Spinal cord (tissue), 10 donors: ENCODE measurements around the gene DHX15. TPM values are rescaled to one million over a fixed set of nuclear protein-coding genes. Genes with fewer than 3 reads are reported as not detected.

Experiments
- DNase-seq, 6 donors: peaks; one replicate each; pipeline versions ENCODE4 v3.0.0 to v3.0.0-alpha.2; 2013 to 2015; ENCODE audit warnings: low spot score in 6 of 6, low read depth in 4 of 6
- H3K27ac ChIP-seq: one replicate; pipeline ENCODE4 v1.5.1; 2013; ENCODE audit warnings: low read depth, low read length, control low read depth
- H3K27me3 ChIP-seq: one replicate; pipeline ENCODE4 v1.6.1; 2013; ENCODE audit warnings: low read length; ENCODE audit not compliant: control insufficient read depth, insufficient read depth
- H3K36me3 ChIP-seq: one replicate; pipeline ENCODE4 v1.6.1; 2013; ENCODE audit warnings: low read length; ENCODE audit not compliant: control insufficient read depth, insufficient read depth
- H3K4me1 ChIP-seq: one replicate; pipeline ENCODE4 v1.6.1; 2013; ENCODE audit warnings: low read length; ENCODE audit not compliant: control insufficient read depth, insufficient read depth
- H3K4me3 ChIP-seq: one replicate; pipeline ENCODE4 v1.5.1; 2013; ENCODE audit warnings: low read depth, low read length, control low read depth
- H3K9me3 ChIP-seq: one replicate; pipeline ENCODE4 v1.6.1; 2013; ENCODE audit warnings: low read length; ENCODE audit not compliant: control insufficient read depth, insufficient read depth
- WGBS: methylation state at CpG from one replicate; pipeline ENCODE4 v1.1.5; 2013; ENCODE audit warnings: missing lambda C conversion rate; ENCODE audit not compliant: insufficient coverage; 5-methylcytosine and 5-hydroxymethylcytosine counted together
- polyA plus RNA-seq, 2 donors: library from polyadenylated mRNA; unstranded; fragments of 120-200 nt; gene quantifications; one replicate each; pipeline ENCODE4 v1.2.1, GENCODE V29; 2013; ENCODE audit not compliant: insufficient read length in 2 of 2
- total RNA-seq, 2 donors: library from RNA; depleted of rRNA in 1 of 2; stranded (reverse); fragments of 120-200 nt in 1 of 2; fragments of >200 nt in 1 of 2; gene quantifications; one replicate each; pipeline versions ENCODE4 v1.2.3 to v1.2.4, GENCODE V29; 2013 to 2014
- donor health status: healthy.

The DHX15 gene
- total and polyA plus RNA-seq, 4 donors = 115 to 197 (median 137) TPM

- DNase-seq = no peak
- WGBS = 60% methylated on average over 1 of the region's 1 CpG
- Histone ChIP-seq H3K27me3 (no peaks in the 10 kb centered on the region), H3K36me3 (peaks cover 7% of the 10 kb centered on the region), H3K9me3 (no peaks in the 10 kb centered on the region), H3K4me3 (no peak overlapping the region), H3K27ac (no peak overlapping the region), H3K4me1 (no peaks in the 10 kb centered on the region)
Observed at GRCh38 chr4:24570172-24570571, 14.2 kb downstream of the DHX15 start.

GRCh38 chr4:24569662-24570061 lies 14.7 kb downstream of the DHX15 start:
- Histone ChIP-seq H3K4me3 (no peak overlapping the region), H3K36me3 (peaks cover 7% of the 10 kb centered on the region), H3K27me3 (no peaks in the 10 kb centered on the region), H3K9me3 (no peaks in the 10 kb centered on the region), H3K4me1 (no peaks in the 10 kb centered on the region), H3K27ac (no peak overlapping the region)
- no peak for DNase-seq
- WGBS = 71% methylated on average over 1 of the region's 2 CpGs

- no peak for DNase-seq
- H3K4me1 ChIP-seq = no peaks in the 10 kb centered on the region
- no peak overlapping the region for H3K27ac ChIP-seq
- no peak overlapping the region for H3K4me3 ChIP-seq
- peaks cover 6% of the 10 kb centered on the region for H3K36me3 ChIP-seq
- no peaks in the 10 kb centered on the region for H3K9me3 ChIP-seq
- H3K27me3 ChIP-seq = no peaks in the 10 kb centered on the region
Observed at GRCh38 chr4:24568425-24568824, 15.9 kb downstream of the DHX15 start.

- DNase-seq = no peak
- Histone ChIP-seq H3K27me3 (no peaks in the 10 kb centered on the region), H3K4me1 (no peaks in the 10 kb centered on the region), H3K4me3 (no peak overlapping the region), H3K36me3 (peaks cover 9% of the 10 kb centered on the region), H3K27ac (no peak overlapping the region), H3K9me3 (no peaks in the 10 kb centered on the region)
Observed at GRCh38 chr4:24565054-24565453, 19.3 kb downstream of the DHX15 start.

GRCh38 chr4:24564488-24564887 lies 19.9 kb downstream of the DHX15 start:
- no CpG with 5 or more reads among the region's 2 CpGs for WGBS
- no peaks in the 10 kb centered on the region for H3K9me3 ChIP-seq
- no peak overlapping the region for H3K4me3 ChIP-seq
- H3K27me3 ChIP-seq = no peaks in the 10 kb centered on the region
- H3K27ac ChIP-seq = no peak overlapping the region
- H3K4me1 ChIP-seq = no peaks in the 10 kb centered on the region
- peaks cover 9% of the 10 kb centered on the region for H3K36me3 ChIP-seq
- no peak for DNase-seq

GRCh38 chr4:24561438-24562139 lies 22.8 kb downstream of the DHX15 start:
- Histone ChIP-seq H3K36me3 (peaks cover 6% of the 10 kb centered on the region), H3K9me3 (no peaks in the 10 kb centered on the region), H3K27me3 (no peaks in the 10 kb centered on the region), H3K4me1 (no peaks in the 10 kb centered on the region), H3K4me3 (no peak overlapping the region), H3K27ac (no peak overlapping the region)
- no peak for DNase-seq
- WGBS = 97% methylated on average over 6 of the region's 8 CpGs

GRCh38 chr4:24560868-24561368 lies 23.4 kb downstream of the DHX15 start:
- no peak overlapping the region for H3K4me3 ChIP-seq
- no CpG with 5 or more reads among the region's 3 CpGs for WGBS
- H3K27me3 ChIP-seq = no peaks in the 10 kb centered on the region
- no peaks in the 10 kb centered on the region for H3K9me3 ChIP-seq
- H3K27ac ChIP-seq = no peak overlapping the region
- peaks cover 6% of the 10 kb centered on the region for H3K36me3 ChIP-seq
- H3K4me1 ChIP-seq = no peaks in the 10 kb centered on the region
- DNase-seq = peak in 2 of 6 donors; percentile 15 to 31

- H3K27me3 ChIP-seq = no peaks in the 10 kb centered on the region
- H3K27ac ChIP-seq = no peak overlapping the region
- DNase-seq = no peak
- H3K4me3 ChIP-seq = no peak overlapping the region
- WGBS = no CpG with 5 or more reads among the region's 2 CpGs
- no peaks in the 10 kb centered on the region for H3K4me1 ChIP-seq
- H3K36me3 ChIP-seq = peaks cover 6% of the 10 kb centered on the region
- H3K9me3 ChIP-seq = no peaks in the 10 kb centered on the region
Observed at GRCh38 chr4:24559889-24560288, 24.5 kb downstream of the DHX15 start.

- Histone ChIP-seq H3K4me1 (no peaks in the 10 kb centered on the region), H3K27me3 (no peaks in the 10 kb centered on the region), H3K36me3 (peaks cover 6% of the 10 kb centered on the region), H3K9me3 (no peaks in the 10 kb centered on the region), H3K4me3 (no peak overlapping the region), H3K27ac (no peak overlapping the region)
- no peak for DNase-seq
- 90% methylated on average over 2 of the region's 3 CpGs for WGBS
Observed at GRCh38 chr4:24559032-24559821, 25.1 kb downstream of the DHX15 start.
